IPS-18a (cell line): Measurements from ENCODE around the gene MC2R.

Source experiments
- H3K27ac ChIP-seq: one replicate; pipeline ENCODE4 v1.5.1; 2013; ENCODE audit warnings: low read length
- H3K27me3 ChIP-seq: one replicate; pipeline ENCODE4 v1.6.1; 2013; ENCODE audit warnings: mild to moderate bottlenecking, low read length; ENCODE audit not compliant: control insufficient read depth, insufficient read depth
- H3K36me3 ChIP-seq: one replicate; pipeline ENCODE4 v1.6.1; 2013; ENCODE audit warnings: low read depth, low read length; ENCODE audit not compliant: control insufficient read depth
- H3K4me1 ChIP-seq: one replicate; pipeline ENCODE4 v1.6.1; 2013; ENCODE audit warnings: low read depth, low read length; ENCODE audit not compliant: control insufficient read depth
- H3K4me3 ChIP-seq: one replicate; pipeline ENCODE4 v1.5.1; 2013; ENCODE audit warnings: low read length
- H3K9ac ChIP-seq: one replicate; pipeline ENCODE4 v1.6.1; 2013; ENCODE audit warnings: mild to moderate bottlenecking, low read length, moderate library complexity
- H3K9me3 ChIP-seq: one replicate; pipeline ENCODE4 v1.6.1; 2013; ENCODE audit warnings: low read depth, low read length; ENCODE audit not compliant: control insufficient read depth

MC2R gene

GRCh38 chr18:13915391-13915790, at the start of gene MC2R:
Gene MC2R, minus strand, starts transcription at chr18:13915536. Its CDS starts 30,018 bp downstream, at chr18:13885518.
- H3K9me3 ChIP-seq, result no peaks in the 10 kb centered on the region
- H3K27ac ChIP-seq, result no peak within 1 kb of the TSS
- no peak within 1 kb of the TSS for H3K9ac ChIP-seq

GRCh38 chr18:13945811-13946210, 30.5 kb upstream of the MC2R start:
- Histone ChIP-seq H3K27ac (no peak overlapping the region), H3K9me3 (no peaks in the 10 kb centered on the region), H3K27me3 (no peaks in the 10 kb centered on the region), H3K36me3 (no peaks in the 10 kb centered on the region), H3K4me1 (no peaks in the 10 kb centered on the region), H3K9ac (no peak overlapping the region), H3K4me3 (no peak overlapping the region)

More at GRCh38 chr18:13915391-13915790, at the start of gene MC2R:
- Histone ChIP-seq H3K4me1 (no peaks in the 10 kb centered on the region), H3K4me3 (no peak within 1 kb of the TSS), H3K36me3 (no peaks in the 10 kb centered on the region), H3K27me3 (no peaks in the 10 kb centered on the region)

GRCh38 chr18:13943338-13943737, 28.0 kb upstream of the MC2R start:
- no peak overlapping the region for H3K27ac ChIP-seq
- no peak overlapping the region for H3K9ac ChIP-seq
- H3K9me3 ChIP-seq, result no peaks in the 10 kb centered on the region
- H3K27me3 ChIP-seq, result no peaks in the 10 kb centered on the region
- no peak overlapping the region for H3K4me3 ChIP-seq
- no peaks in the 10 kb centered on the region for H3K36me3 ChIP-seq
- H3K4me1 ChIP-seq, result no peaks in the 10 kb centered on the region

GRCh38 chr18:13940326-13940725, 25.0 kb upstream of the MC2R start:
- Histone ChIP-seq H3K4me1 (no peaks in the 10 kb centered on the region), H3K9me3 (no peaks in the 10 kb centered on the region), H3K36me3 (no peaks in the 10 kb centered on the region), H3K27ac (no peak overlapping the region), H3K27me3 (no peaks in the 10 kb centered on the region), H3K9ac (no peak overlapping the region), H3K4me3 (no peak overlapping the region)

- Histone ChIP-seq H3K9ac (no peak overlapping the region), H3K27ac (no peak overlapping the region), H3K9me3 (no peaks in the 10 kb centered on the region), H3K36me3 (no peaks in the 10 kb centered on the region), H3K4me1 (peaks cover 12% of the 10 kb centered on the region), H3K4me3 (no peak overlapping the region), H3K27me3 (no peaks in the 10 kb centered on the region)
These were observed 19.3 kb upstream of the MC2R start for GRCh38 chr18:13934676-13935075.

GRCh38 chr18:13934058-13934457, 18.7 kb upstream of the MC2R start:
- H3K4me3 ChIP-seq, result no peak overlapping the region
- no peaks in the 10 kb centered on the region for H3K36me3 ChIP-seq
- H3K27me3 ChIP-seq, result no peaks in the 10 kb centered on the region
- no peak overlapping the region for H3K27ac ChIP-seq
- H3K4me1 ChIP-seq, result peaks cover 12% of the 10 kb centered on the region
- peaks cover 5% of the 10 kb centered on the region for H3K9me3 ChIP-seq
- no peak overlapping the region for H3K9ac ChIP-seq

GRCh38 chr18:13932285-13933025, 17.1 kb upstream of the MC2R start:
- no peaks in the 10 kb centered on the region for H3K27me3 ChIP-seq
- H3K9me3 ChIP-seq, result peaks cover 10% of the 10 kb centered on the region
- no peaks in the 10 kb centered on the region for H3K36me3 ChIP-seq
- peaks cover 12% of the 10 kb centered on the region for H3K4me1 ChIP-seq
- H3K27ac ChIP-seq, result no peak overlapping the region
- no peak overlapping the region for H3K4me3 ChIP-seq
- no peak overlapping the region for H3K9ac ChIP-seq

- Histone ChIP-seq H3K9ac (no peak overlapping the region), H3K4me3 (no peak overlapping the region), H3K27ac (no peak overlapping the region), H3K27me3 (no peaks in the 10 kb centered on the region), H3K36me3 (no peaks in the 10 kb centered on the region), H3K4me1 (peaks cover 12% of the 10 kb centered on the region), H3K9me3 (peaks cover 10% of the 10 kb centered on the region)
These were observed 15.6 kb upstream of the MC2R start for GRCh38 chr18:13930964-13931363.

GRCh38 chr18:13923221-13923620, 7.9 kb upstream of the MC2R start:
- no peak overlapping the region for H3K27ac ChIP-seq
- H3K27me3 ChIP-seq, result no peaks in the 10 kb centered on the region
- H3K9ac ChIP-seq, result no peak overlapping the region
- H3K4me1 ChIP-seq, result no peaks in the 10 kb centered on the region
- no peaks in the 10 kb centered on the region for H3K36me3 ChIP-seq
- no peaks in the 10 kb centered on the region for H3K9me3 ChIP-seq
- no peak overlapping the region for H3K4me3 ChIP-seq

GRCh38 chr18:13918898-13919297, 3.6 kb upstream of the MC2R start:
- Histone ChIP-seq H3K27ac (no peak overlapping the region), H3K36me3 (no peaks in the 10 kb centered on the region), H3K4me1 (no peaks in the 10 kb centered on the region), H3K9me3 (no peaks in the 10 kb centered on the region), H3K27me3 (no peaks in the 10 kb centered on the region), H3K4me3 (no peak overlapping the region), H3K9ac (no peak overlapping the region)

- H3K4me1 ChIP-seq, result no peaks in the 10 kb centered on the region
- H3K4me3 ChIP-seq, result no peak overlapping the region
- H3K9ac ChIP-seq, result no peak overlapping the region
- H3K9me3 ChIP-seq, result no peaks in the 10 kb centered on the region
- H3K27ac ChIP-seq, result no peak overlapping the region
- H3K27me3 ChIP-seq, result no peaks in the 10 kb centered on the region
- no peaks in the 10 kb centered on the region for H3K36me3 ChIP-seq
These were observed 2.1 kb upstream of the MC2R start for GRCh38 chr18:13917401-13917800.

- Histone ChIP-seq H3K4me3 (no peak overlapping the region), H3K9me3 (no peaks in the 10 kb centered on the region), H3K27me3 (no peaks in the 10 kb centered on the region), H3K9ac (no peak overlapping the region), H3K4me1 (no peaks in the 10 kb centered on the region), H3K36me3 (no peaks in the 10 kb centered on the region), H3K27ac (no peak overlapping the region)
These were observed 1.2 kb upstream of the MC2R start for GRCh38 chr18:13916559-13916958.
